GM12891 (cell line): ENCODE results near the gene ARHGEF16.

ENCODE experiments used
- PAX5 ChIP-seq: IDR thresholded peaks from 2 replicates; pipeline ENCODE4 v1.6.1; 2011; ENCODE audit warnings: low read length, moderate library complexity, mild to moderate bottlenecking; ENCODE audit not compliant: insufficient read depth, severe bottlenecking
- POLR2A ChIP-seq: IDR thresholded peaks from 2 replicates; pipeline ENCODE4 v1.6.1; 2011; ENCODE audit warnings: low read depth, low read length, control low read depth
- POLR2AphosphoS5 ChIP-seq: IDR thresholded peaks from 2 replicates; pipeline ENCODE4 v1.6.1; 2011; ENCODE audit warnings: low read depth, low read length, control low read depth
- POU2F2 ChIP-seq: IDR thresholded peaks from 2 replicates; pipeline ENCODE4 v1.6.1; 2011; ENCODE audit warnings: low read depth, mild to moderate bottlenecking, control low read depth, low read length, moderate library complexity
- SPI1 ChIP-seq: IDR thresholded peaks from 2 replicates; pipeline ENCODE4 v1.6.1; 2011; ENCODE audit warnings: low read depth, low read length, control low read depth
- TAF1 ChIP-seq: IDR thresholded peaks from 2 replicates; pipeline ENCODE4 v1.6.1; 2011; ENCODE audit warnings: low read depth, low read length, control low read depth

- no peak for TF ChIP-seq POLR2A
- TF ChIP-seq POLR2AphosphoS5 = no peak
- TF ChIP-seq SPI1 = no peak
- no peak for TF ChIP-seq TAF1
- no peak for TF ChIP-seq POU2F2
- no peak for TF ChIP-seq PAX5
These were observed 34.9 kb upstream of the ARHGEF16 start for GRCh38 chr1:3419415-3420204.
